Common myeloid progenitor, CD34-positive (primary cell): ENCODE measurements around the gene HIBCH.

ENCODE experiments used
- CTCF ChIA-PET: fragments of 350-600 bp; sonication (Branson Sonifier 250); formaldehyde crosslinking; loops from one replicate; lab custom pipeline; 2021; ENCODE audit warnings: antibody characterized with exemption; lab: Charles Lee
- POLR2A ChIA-PET: fragments of 350-600 bp; sonication (Branson Sonifier 250); formaldehyde crosslinking; loops from one replicate; lab custom pipeline; 2021; ENCODE audit warnings: antibody characterized with exemption; lab: Charles Lee
- DNase-seq, 3 donors: peaks; one replicate each; pipeline versions ENCODE4 v3.0.0 to v3.0.0-alpha.2; 2013
- H3K27ac ChIP-seq, 2 experiments: 1 replicate in 1 of 2; 2 replicates in 1 of 2; pipeline ENCODE4 v1.7.0; 2013; ENCODE audit warnings: inconsistent platforms in 2 of 2, low read length in 2 of 2, mild to moderate bottlenecking in 2 of 2, low read depth in 1 of 2, moderate library complexity in 1 of 2; ENCODE audit not compliant: severe bottlenecking in 2 of 2, insufficient read depth in 1 of 2, poor library complexity in 1 of 2
- H3K27me3 ChIP-seq, 5 experiments: replicated peaks in 2 of 5; 1 replicate in 3 of 5; 2 replicates in 2 of 5; pipeline versions ENCODE4 v1.6.1 to v1.7.0; 2013; ENCODE audit warnings: low read length in 4 of 5, mild to moderate bottlenecking in 2 of 5, moderate library complexity in 2 of 5, inconsistent platforms in 1 of 5; ENCODE audit not compliant: insufficient read depth in 5 of 5, control insufficient read depth in 4 of 5
- H3K36me3 ChIP-seq, 4 experiments: 1 replicate in 2 of 4; 2 replicates in 2 of 4; pipeline versions ENCODE4 v1.6.1 to v1.7.0; 2013; ENCODE audit warnings: low read length in 3 of 4, control low read depth in 1 of 4, mild to moderate bottlenecking in 1 of 4; ENCODE audit not compliant: control insufficient read depth in 4 of 4, insufficient read depth in 4 of 4
- H3K4me1 ChIP-seq, 4 experiments: 1 replicate in 3 of 4; 2 replicates in 1 of 4; pipeline versions ENCODE4 v1.6.1 to v1.7.1; 2013; ENCODE audit warnings: low read length in 3 of 4, mild to moderate bottlenecking in 3 of 4, control low read depth in 1 of 4, inconsistent platforms in 1 of 4, moderate library complexity in 1 of 4; ENCODE audit not compliant: control insufficient read depth in 4 of 4, insufficient read depth in 4 of 4; ENCODE audit errors: control extremely low read depth in 1 of 4
- H3K4me3 ChIP-seq, 7 experiments: 1 replicate in 4 of 7; 2 replicates in 3 of 7; pipeline versions ENCODE4 v1.5.1 to v1.7.0; 2013; ENCODE audit warnings: mild to moderate bottlenecking in 7 of 7, low read length in 6 of 7, moderate library complexity in 6 of 7, inconsistent platforms in 2 of 7, low read depth in 2 of 7, control low read depth in 1 of 7; ENCODE audit not compliant: insufficient read depth in 4 of 7, control insufficient read depth in 1 of 7; ENCODE audit errors: extremely low read depth in 1 of 7
- H3K9me3 ChIP-seq, 5 experiments: 1 replicate in 4 of 5; 2 replicates in 1 of 5; pipeline versions ENCODE4 v1.6.1 to v1.7.1; 2013; ENCODE audit warnings: low read length in 4 of 5, mild to moderate bottlenecking in 2 of 5, inconsistent platforms in 1 of 5, low read depth in 1 of 5, moderate library complexity in 1 of 5; ENCODE audit not compliant: control insufficient read depth in 4 of 5, insufficient read depth in 2 of 5; ENCODE audit errors: control extremely low read depth in 1 of 5
- WGBS: methylation state at CpG from one replicate; pipeline ENCODE4 v1.1.5; 2013; ENCODE audit not compliant: insufficient coverage; 5-methylcytosine and 5-hydroxymethylcytosine counted together

The HIBCH gene

GRCh38 chr2:190219186-190219585, 100.4 kb downstream of the HIBCH start:
- no peak for DNase-seq
- ChIA-PET CTCF (no interaction called here), POLR2A (no interaction called here)
- H3K27ac ChIP-seq = no peak overlapping the region
- H3K4me1 ChIP-seq = peaks cover 0 to 13% (median 12%) of the 10 kb centered on the region in 4 experiments
- H3K4me3 ChIP-seq = no peak overlapping the region
- H3K9me3 ChIP-seq = peaks cover 0 to 7% (median 5%) of the 10 kb centered on the region in 5 experiments
- H3K27me3 ChIP-seq = no peaks in the 10 kb centered on the region
- peaks cover 7 to 25% (median 12%) of the 10 kb centered on the region in 4 experiments for H3K36me3 ChIP-seq
- 90% methylated on average over 2 of the region's 5 CpGs for WGBS

GRCh38 chr2:190217616-190218015, 102.0 kb downstream of the HIBCH start:
- Histone ChIP-seq H3K27ac (no peak overlapping the region), H3K4me1 (peaks cover 0 to 13% (median 12%) of the 10 kb centered on the region in 4 experiments), H3K27me3 (no peaks in the 10 kb centered on the region), H3K36me3 (peaks cover 0 to 15% (median 9%) of the 10 kb centered on the region in 4 experiments), H3K9me3 (no peaks in the 10 kb centered on the region), H3K4me3 (no peak overlapping the region)
- POLR2A ChIA-PET = no interaction called here
- WGBS = 100% methylated on average over 3 of the region's 7 CpGs
- CTCF ChIA-PET = interaction anchor here (1.0 to 1.5 kb wide), 5 partner anchors 11 to 101 kb away, joined by 3 to 6 read pairs (median 4); a partner anchor contains a TSS
- DNase-seq = no peak

- 61% methylated on average over 3 of the region's 3 CpGs for WGBS
- CTCF ChIA-PET = interaction anchor here (1.0 to 1.5 kb wide), 5 partner anchors 10 to 36 kb away, joined by 3 to 6 read pairs (median 4); a partner anchor contains a TSS
- POLR2A ChIA-PET = no interaction called here
Measured at GRCh38 chr2:190216829-190217228, 102.8 kb downstream of the HIBCH start.

GRCh38 chr2:190215620-190216019, 104.0 kb downstream of the HIBCH start:
- H3K36me3 ChIP-seq = peaks cover 0 to 16% (median 6%) of the 10 kb centered on the region in 4 experiments
- no peaks in the 10 kb centered on the region for H3K9me3 ChIP-seq
- no peak overlapping the region for H3K4me3 ChIP-seq
- POLR2A ChIA-PET = no interaction called here
- 24% methylated on average over 3 of the region's 3 CpGs for WGBS
- no peak overlapping the region for H3K27ac ChIP-seq
- H3K27me3 ChIP-seq = no peaks in the 10 kb centered on the region
- CTCF ChIA-PET = interaction anchor here (1.2 kb wide), 1 partner anchor 62 kb away, joined by 3 read pairs; no protein-coding TSS in a partner anchor
- H3K4me1 ChIP-seq = peaks cover 0 to 13% (median 12%) of the 10 kb centered on the region in 4 experiments
- no peak for DNase-seq

More at GRCh38 chr2:190216829-190217228, 102.8 kb downstream of the HIBCH start:
- H3K4me1 ChIP-seq = peaks cover 0 to 13% (median 12%) of the 10 kb centered on the region in 4 experiments
- H3K4me3 ChIP-seq = no peak overlapping the region
- H3K36me3 ChIP-seq = peaks cover 0 to 15% (median 7%) of the 10 kb centered on the region in 4 experiments
- no peaks in the 10 kb centered on the region for H3K9me3 ChIP-seq
- no peaks in the 10 kb centered on the region for H3K27me3 ChIP-seq
- peak; percentile 20 to 73 (median 61) for DNase-seq
- H3K27ac ChIP-seq = no peak overlapping the region

- peak in 2 of 3 donors; percentile 7 to 26 for DNase-seq
- Histone ChIP-seq H3K27ac (peak overlapping the region in 1 of 2 experiments; percentile 7), H3K4me1 (peaks cover 0 to 13% (median 12%) of the 10 kb centered on the region in 4 experiments), H3K4me3 (no peak overlapping the region), H3K36me3 (peaks cover 0 to 14% (median 4%) of the 10 kb centered on the region in 4 experiments), H3K27me3 (no peaks in the 10 kb centered on the region), H3K9me3 (no peaks in the 10 kb centered on the region)
- CTCF ChIA-PET = no interaction called here
- 95% methylated on average over 4 of the region's 7 CpGs for WGBS
- POLR2A ChIA-PET = no interaction called here
Measured at GRCh38 chr2:190214426-190215194, 105.0 kb downstream of the HIBCH start.

GRCh38 chr2:190213441-190214335, 105.9 kb downstream of the HIBCH start:
- Histone ChIP-seq H3K27me3 (no peaks in the 10 kb centered on the region), H3K9me3 (no peaks in the 10 kb centered on the region), H3K27ac (peak overlapping the region in 1 of 2 experiments; percentile 7), H3K4me1 (peaks cover 0 to 13% (median 12%) of the 10 kb centered on the region in 4 experiments), H3K36me3 (peaks cover 0 to 10% (median 2%) of the 10 kb centered on the region in 4 experiments), H3K4me3 (no peak overlapping the region)
- ChIA-PET CTCF (no interaction called here), POLR2A (no interaction called here)
- no peak for DNase-seq
- WGBS = 96% methylated on average over 18 of the region's 19 CpGs
